ENCODE results near the gene CLDN24.
A peak's percentile ranks its signal among the peaks of the same experiment; 100 is the strongest.

Gene CLDN24

GRCh38 chr4:183322326-183322725 is at the start of gene CLDN24:
TSS of gene CLDN24 (minus strand) at chr4:183322426. CDS start at chr4:183322426, 0 bp downstream.
- DNase-seq = no peak

DNA sequence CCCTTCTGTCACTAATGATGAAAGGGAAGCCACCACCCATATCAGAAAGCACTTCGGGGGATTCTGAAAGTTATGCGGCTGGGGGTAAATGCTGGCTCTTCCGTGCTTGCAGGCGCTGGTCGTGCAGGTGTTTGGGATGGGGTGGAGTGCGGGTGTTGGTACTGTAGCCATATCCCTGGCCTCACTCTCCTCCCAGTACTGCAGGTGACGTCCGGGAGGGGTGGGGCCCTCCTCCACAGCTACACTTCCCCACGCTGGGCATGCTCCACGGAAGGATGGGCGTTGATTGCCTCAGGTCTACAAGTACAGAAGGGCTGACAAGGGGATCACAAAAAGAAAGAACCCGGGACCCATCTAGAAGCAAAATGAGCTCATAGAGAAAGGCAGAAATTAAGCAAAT is 48.6 kb upstream of the CLDN24 start:
- DNase-seq = no peak

GRCh38 chr4:183369073-183369472 is 46.8 kb upstream of the CLDN24 start:
- DNase-seq = no peak

GRCh38 chr4:183366206-183366835 is 44.1 kb upstream of the CLDN24 start:
- DNase-seq = no peak

DNA sequence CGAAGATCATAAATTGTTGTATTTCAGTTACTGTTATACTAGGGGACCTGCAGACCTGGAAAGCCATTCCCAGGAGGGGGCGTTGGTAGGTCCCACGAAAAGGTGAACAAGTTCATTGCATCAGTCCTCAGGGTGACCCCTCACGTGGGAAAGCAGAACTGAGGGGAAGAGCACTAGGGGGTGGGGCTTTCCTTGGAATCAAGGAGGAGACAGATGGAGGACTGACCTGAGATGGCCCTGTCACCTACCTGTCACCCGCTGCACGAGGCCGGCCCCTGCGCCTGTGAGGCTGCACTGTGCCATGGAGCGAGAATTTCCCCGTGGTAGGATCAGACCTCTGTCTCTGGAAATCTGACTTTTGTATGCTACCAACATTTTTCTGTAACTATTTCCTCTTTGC is 41.8 kb upstream of the CLDN24 start:
- no peak for DNase-seq

DNA sequence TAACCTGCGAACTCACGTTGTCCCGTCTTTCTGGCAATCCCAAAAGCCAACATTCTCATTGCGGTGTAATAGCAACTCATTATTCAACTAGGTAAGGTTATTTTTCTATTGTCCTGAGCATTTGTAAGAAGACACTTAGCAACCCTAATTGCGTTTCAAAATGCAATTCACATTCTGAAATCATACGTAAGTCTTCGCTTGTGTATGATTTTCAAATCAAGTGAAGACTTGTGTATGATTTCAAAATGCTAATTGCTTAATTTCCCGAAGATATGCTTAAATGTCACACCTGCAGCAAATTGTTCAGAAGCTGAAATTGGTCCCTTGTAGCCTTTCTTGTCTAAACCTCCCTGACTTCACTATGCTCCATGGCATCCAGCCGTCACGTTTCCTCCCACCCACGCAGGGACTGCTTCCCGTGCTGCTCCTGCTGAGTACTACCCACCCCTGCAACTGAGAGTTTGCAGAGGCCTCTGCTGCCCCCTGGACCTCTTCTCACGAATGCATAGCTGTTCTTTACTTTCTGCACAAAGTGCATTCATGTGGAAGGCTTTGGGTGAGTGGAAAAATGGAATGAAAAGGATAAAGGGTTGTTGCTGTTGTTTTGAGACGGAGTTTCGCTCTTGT is 40.8 kb upstream of the CLDN24 start:
- DNase-seq = no peak

DNA sequence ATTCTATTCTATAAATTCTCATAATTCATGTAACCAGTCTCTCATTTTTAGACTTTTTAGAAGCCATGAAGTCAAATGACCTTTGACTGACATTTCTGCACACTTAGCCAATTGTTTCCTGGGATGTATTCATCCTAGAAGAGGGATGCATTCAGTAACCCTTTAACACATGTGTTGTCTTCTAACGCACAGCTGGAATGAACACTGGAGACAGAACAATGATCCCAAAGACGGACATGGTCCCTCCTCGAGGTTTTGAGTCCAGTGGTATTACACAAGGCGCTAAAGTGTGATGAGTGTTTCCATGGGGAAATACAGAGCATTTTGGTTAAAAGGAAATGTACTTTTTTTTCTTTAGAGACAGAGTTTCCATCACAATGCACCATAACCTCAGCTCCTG is 39.8 kb upstream of the CLDN24 start:
- no peak for DNase-seq

GRCh38 chr4:183360161-183360919 is 38.1 kb upstream of the CLDN24 start:
- no peak for DNase-seq

DNA sequence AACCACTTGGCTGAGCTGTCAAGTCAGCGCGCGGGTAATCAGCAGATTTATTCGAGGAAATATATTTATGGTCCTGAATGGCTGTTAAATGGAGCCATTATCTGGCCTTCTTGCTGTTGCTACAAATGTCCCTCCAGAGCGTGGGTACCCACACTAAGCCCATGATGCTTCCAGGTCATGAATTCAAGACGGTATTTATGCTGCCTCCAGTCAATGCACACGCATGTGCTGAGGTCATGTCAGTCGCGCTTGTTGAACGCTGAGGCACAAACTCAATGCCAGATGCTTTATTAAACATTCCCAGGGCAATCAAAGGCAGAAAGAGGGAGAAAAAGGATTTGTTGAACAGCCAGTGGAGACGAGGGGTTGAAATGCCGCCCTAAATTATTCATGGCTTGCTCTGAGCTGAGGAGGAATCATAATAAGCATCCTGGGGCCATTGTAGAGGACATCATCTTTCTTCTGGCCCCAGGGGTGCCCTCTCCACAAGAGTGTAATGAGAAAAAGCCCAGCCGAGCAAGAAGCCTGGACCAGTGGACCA is 36.1 kb upstream of the CLDN24 start:
- DNase-seq = no peak

GRCh38 chr4:183356931-183357675 is 34.9 kb upstream of the CLDN24 start:
- no peak for DNase-seq

DNA sequence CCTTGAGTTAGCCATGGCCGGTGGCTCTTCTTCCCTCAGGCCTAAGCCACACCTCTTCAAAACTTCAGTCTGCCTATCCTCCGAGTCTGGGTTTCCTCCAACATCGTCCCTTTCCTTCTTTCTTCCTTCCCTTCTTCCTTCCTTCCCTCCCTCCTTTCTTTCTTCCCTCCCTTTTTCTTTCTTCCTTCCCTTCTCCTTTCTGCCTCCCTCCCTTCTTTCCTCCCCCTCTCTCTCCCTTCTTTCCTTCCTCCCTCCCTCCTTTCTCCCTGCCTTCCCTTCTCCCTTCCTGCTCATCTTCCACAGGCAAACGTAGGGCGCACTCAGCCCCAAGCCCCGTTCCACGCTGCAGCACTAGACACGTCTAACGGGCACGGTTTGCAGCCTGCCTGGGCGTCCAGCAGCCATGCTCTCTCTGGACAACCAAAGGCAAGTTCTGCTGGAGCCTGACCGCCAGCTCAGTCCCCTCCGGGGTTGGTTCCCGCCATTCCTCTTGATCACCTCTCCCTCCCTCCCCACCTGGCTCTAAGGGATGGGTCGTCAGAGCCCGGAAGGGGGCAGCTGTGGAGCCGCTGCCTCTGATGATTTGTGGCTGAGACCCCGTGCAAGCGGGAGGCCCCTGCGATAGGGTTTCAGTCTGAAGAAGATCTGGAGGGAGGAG is 34.1 kb upstream of the CLDN24 start:
- no peak for DNase-seq

DNA sequence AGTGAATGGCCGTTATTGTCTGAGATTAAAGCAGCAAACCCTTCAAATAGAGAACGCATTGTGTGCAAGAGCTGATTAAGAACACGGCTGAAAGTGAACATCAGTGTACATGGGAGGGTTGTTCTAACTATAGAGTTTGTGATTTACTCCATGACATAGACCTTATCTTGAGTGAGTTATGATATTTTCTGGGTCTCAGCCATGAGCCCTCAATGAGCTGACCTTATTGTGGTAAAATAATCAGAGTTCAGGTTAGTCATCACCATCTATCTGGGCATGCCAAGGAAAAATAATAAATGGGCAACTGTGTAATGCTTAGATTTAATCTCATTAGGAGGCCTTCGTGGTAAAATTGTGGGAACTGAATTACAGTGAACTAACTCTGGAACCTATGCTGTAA is 33.2 kb upstream of the CLDN24 start:
- no peak for DNase-seq

GRCh38 chr4:183354219-183354618 is 32.0 kb upstream of the CLDN24 start:
- no peak for DNase-seq

GRCh38 chr4:183353557-183353956 is 31.3 kb upstream of the CLDN24 start:
- DNase-seq = no peak

DNA sequence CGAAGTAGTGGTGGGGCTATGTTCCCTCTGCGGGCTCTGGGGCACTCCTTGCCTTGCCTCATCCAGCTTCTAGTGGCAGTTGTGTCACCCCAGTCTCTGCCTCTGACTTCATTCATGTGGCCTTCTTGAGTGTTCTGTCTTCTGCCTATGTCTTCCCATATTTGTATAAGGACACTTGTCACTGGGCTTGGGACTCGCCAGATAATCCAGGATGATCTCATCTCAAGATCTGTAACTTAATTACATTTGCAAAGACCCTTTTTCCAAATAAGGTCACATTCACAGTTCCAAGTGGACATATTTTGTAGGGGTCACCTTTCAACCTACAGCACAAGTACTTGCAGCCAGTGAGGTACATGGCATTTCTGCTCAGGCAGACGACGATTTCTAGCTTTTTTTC is 30.3 kb upstream of the CLDN24 start:
- DNase-seq = no peak

DNA sequence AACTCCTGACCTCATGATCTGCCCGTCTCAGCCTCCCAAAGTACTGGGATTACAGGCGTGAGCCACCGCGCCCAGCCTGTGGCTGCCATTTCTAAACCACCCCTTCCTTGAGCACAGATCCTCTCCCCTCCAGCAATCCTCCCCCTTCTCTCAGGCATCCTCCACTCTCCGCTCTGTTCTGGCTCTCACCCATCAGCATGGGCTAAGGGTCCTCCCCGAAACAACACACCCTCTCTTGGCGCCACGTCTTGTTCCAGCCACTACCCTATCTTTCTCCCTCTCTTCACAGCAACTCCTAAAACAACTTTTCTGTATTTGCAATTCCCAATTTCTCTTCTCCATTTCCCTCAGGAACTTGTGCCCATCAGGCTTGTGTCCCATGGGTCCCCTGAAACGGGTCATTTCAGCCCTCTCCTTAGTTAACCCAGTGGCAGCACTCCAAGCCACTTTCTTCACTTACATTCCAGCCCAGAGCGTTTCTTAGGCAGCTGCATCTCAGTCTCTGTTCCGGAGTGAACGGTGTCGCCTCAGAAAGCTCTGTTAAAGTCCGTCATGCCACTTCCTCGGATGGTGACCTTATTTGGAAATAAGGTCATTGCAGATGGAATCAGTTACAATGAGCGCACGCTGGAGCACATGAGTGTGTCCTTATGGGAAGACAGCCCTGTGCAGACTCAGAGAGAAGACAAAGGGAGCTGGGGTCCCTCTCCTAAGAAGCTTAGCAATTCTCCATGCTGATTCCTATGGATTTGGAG is 28.3 kb upstream of the CLDN24 start:
- no peak for DNase-seq

GRCh38 chr4:183349673-183350072 is 27.4 kb upstream of the CLDN24 start:
- peak; percentile 8 for DNase-seq

- peak; percentile 46 for DNase-seq
These were observed 26.8 kb upstream of the CLDN24 start for GRCh38 chr4:183348706-183349659.

DNA sequence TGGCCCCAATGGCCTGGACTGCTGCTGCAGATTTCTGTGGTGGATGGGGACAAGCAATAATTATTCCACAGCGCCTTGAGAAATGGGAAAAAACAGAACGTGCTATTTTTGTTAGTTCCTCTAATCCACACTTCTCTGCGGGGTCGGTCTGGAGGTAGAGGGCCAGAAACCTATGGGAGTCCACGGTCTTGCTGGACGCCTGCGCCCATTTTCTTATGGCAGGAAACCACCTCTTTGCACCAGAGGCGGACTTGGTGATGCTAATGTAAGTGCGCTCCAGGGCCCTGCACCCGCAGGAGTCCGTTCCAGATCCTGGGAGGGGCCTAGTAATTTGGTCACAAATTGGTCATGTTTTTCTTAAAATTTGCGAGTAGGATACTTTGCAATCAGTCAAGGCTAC is 25.9 kb upstream of the CLDN24 start:
- no peak for DNase-seq

DNA sequence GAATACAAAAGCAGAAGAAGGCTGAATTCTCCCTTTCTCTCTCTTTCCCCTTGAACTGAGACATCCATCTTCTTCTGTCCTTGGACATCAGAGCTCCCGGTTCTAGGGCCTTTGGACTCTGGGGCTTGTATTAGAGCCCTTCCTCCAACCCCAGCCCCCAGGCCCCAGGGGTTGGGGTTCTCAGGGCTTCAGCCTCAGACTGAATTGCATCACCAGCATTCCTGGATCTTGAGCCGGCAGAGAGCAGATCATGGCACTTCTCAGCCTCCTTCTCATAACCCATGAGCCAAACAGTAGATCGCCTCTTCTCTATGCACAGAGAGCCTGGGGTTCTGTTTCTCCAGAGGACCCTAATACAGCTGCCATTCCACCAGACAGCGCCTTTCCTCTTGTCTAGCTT is 25.3 kb upstream of the CLDN24 start:
- no peak for DNase-seq

GRCh38 chr4:183347146-183347545 is 24.9 kb upstream of the CLDN24 start:
- DNase-seq = no peak
